AG20443 (cell line): ENCODE data around the gene PTPRN2.

Source experiments
- DNase-seq: peaks from one replicate; pipeline ENCODE4 v3.0.0; 2012; ENCODE audit warnings: low spot score, mixed read lengths

PTPRN2 gene

DNA sequence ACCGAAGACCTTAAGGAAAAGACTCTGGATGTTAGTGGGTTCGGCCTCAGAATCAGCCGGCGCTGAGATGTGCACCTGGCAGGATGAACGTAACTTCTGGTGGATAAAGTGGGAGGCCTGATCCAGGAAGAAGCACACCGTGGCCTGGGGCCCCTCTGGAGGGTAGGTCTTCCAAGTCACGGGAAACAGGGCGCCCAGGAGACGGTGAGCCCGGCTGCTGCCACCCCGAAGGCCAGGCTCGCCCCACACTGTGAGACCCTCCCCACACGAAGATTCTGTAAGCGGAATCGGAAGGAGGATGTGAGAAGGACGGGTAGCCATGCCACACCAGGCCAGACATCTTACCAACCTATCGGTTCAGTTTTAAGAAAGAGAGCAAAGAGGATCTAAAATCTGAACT is 971.8 kb downstream of the PTPRN2 start:
- DNase-seq = no peak

GRCh38 chr7:157615101-157615817 is 972.4 kb downstream of the PTPRN2 start:
- DNase-seq = no peak

DNA sequence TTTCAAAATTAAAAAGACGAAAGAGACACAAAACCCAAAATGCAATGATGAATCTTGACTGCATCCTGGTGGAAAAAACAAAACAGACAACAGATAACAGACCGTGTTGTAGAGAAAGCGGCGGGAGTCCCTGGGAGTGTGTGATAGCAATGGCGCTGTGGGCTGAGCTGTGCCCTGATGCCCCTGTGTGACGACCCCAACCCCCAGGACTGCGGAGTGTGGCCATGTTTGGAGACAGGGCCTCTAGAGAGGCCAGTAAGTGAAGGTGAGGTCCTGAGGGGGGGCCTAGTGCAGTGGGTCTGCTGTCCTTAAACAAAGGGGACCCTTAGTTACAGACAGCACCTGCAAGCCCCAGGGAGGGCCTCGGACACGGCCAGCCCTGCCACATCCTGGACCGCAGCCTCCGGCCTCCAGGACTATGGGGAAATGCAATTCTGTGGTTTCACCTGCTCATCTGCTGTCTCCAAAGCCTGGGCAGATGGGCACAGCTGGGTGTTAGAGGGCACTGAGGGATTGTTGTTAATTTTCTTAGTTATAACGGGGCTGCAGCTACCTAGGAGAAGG is 973.1 kb downstream of the PTPRN2 start:
- no peak for DNase-seq

DNA sequence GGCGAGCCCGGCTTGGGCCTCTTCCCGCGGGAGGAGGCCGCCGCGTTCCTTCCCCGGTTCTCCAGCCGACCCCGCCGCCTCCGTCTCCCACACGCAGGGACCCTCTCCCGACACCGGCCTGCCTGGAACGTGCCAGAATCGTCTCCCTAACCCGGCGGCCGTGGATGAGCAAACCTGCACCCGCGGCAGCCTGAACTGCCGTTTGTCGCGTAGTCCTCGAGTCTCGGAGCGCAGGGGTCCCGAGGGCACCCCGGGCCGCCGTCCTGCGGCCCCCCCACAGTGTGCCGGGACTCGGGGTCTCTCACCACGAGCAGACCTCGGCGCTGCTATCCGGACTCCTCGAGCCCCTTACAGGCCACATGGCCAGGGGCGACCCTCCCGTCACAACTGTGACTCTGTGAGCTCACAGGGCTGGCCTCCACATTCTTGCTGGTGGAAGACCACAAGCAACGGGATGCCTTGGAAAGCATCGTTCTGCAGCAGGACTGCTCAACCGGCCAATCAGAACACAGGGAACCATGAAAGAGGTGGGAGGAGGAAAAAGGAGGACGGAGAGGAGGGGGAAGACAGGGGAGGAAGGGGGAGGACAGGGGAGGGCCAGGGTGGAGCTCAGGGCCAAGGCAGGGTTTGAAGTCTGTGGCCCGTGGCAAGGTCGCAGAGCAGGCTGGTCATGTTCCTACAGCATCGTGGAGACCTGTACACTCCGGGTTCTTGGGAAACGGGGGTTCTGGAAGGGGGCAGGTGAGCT is 973.9 kb downstream of the PTPRN2 start:
- no peak for DNase-seq

GRCh38 chr7:157612664-157613561 is 974.7 kb downstream of the PTPRN2 start:
- DNase-seq = no peak

DNA sequence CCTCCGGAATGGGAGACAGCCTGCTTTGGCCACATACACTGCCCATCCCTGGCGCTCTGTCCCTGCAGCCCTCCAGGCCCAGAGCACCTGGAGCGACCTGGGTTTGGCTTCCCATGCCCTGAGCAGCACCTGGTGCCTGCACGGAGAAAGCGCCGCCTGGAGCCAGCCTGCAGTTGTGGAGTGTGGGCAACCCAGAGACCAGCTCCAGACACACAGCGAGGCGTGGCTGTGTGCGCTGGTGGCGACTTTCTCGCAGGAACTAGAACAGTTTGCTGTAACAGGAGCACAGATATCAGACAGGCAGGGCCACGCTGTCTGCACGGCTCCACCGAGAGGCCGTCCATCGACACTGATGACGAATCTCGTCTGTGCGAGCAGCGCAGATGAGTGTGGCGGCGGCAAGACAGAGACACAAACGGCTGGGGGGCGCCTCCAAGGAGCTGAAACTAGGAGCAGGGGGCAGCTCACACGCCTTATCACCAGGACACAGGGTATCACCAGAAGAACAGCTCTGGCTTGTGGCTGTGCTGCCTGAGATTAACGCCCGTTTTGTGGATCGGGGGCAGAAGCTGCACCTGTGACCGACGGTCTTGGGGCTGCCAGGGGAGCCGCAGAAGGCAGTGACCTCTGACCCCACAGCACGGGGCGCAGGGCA is 975.5 kb downstream of the PTPRN2 start:
- DNase-seq = no peak

DNA sequence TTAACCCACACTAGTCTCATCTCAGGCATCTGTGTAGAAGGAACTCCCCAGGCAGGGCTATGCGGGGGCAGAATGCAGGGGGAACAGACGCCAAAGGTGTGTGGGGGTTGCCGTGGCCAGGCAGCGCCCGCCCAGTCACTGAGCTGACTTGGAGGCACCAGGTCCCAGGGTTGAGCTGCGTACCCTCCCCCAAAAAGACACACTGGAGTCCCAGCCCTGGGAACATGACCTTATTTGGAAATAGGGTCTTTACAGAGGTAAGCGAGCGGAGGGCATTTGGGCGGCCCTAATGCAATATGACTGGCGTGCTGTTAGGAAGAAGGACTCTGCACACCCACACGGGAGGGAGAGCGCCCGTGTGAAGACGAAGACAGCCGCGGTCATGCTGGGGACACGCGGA is 976.3 kb downstream of the PTPRN2 start:
- no peak for DNase-seq

DNA sequence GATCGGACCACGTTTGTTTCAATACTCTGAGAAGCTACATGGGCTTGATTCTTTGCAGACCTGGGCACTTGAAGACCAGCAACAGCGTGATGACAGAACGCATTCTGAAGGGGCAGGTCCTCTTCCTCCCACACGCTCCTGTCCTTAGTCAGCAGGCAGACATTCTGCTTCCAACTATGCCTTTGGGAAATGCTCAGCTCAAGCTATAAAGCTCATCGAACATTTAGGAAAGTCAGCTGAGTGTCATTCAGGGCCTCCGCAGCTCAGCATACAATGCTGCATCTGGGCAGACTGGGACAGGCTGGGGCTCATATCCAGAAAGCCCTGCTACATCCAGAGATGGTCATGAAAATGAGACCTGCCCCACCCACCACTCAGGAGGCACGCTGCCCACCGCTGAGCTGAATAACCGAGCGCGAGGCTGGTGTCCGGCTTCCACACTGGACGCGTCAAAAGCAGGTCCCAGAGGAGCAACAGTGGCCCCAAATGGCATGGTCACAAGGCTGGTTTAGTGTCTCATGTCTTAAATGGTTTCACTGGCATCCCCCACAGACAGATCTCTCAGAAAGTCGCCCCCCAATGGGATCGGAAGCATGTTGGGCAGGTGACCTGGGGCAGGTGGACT is 976.8 kb downstream of the PTPRN2 start:
- DNase-seq = no peak

- no peak for DNase-seq
Measured at GRCh38 chr7:157609932-157610640, 977.5 kb downstream of the PTPRN2 start.

DNA sequence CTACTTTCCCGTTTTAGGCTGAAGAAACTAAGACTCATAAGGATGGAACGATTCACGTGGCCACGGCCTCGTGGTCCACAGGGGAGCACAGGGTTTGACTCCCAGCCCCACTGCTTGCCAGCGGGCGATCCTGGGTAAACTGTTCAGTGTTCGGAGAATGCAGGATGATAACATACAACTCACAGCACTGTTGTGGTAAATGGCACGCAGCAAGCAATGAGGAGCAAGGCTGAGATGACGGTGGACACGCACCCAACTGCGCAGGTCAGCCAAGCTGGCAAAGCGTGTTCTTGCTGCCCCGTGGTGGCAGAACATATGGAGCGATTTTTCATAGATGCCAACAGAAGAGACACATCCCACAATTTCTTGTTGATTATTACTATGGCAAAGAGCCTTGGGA is 978.1 kb downstream of the PTPRN2 start:
- DNase-seq = no peak

GRCh38 chr7:157607218-157607617 is 980.4 kb downstream of the PTPRN2 start:
- DNase-seq = no peak

GRCh38 chr7:157606140-157606539 is 981.5 kb downstream of the PTPRN2 start:
- no peak for DNase-seq

DNA sequence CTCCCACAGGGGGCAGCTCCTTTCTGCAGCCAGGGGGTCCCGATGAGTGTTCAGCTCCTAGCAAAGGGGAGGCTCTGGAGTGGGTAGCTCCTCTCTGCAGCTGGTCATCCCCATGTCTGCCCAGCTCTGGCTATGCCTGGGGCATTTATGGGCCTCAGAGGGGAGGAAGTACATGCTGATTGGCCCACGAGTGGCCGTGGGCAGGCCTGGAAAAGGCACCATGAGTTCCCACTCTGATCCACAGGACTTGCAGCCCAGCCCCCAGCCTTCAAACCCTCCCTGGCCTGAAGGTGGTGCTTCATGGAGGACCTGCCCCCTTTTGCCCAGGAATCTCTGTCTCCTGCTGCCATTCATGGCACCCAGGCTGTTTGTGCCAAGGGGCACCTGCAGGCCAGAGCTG is 982.0 kb downstream of the PTPRN2 start:
- DNase-seq = no peak

GRCh38 chr7:157604661-157605381 is 982.8 kb downstream of the PTPRN2 start:
- DNase-seq = no peak

GRCh38 chr7:157603716-157604115 is 983.9 kb downstream of the PTPRN2 start:
- no peak for DNase-seq

GRCh38 chr7:157603005-157603404 is 984.6 kb downstream of the PTPRN2 start:
- DNase-seq = no peak

GRCh38 chr7:157602581-157602980 is 985.0 kb downstream of the PTPRN2 start:
- DNase-seq = no peak

DNA sequence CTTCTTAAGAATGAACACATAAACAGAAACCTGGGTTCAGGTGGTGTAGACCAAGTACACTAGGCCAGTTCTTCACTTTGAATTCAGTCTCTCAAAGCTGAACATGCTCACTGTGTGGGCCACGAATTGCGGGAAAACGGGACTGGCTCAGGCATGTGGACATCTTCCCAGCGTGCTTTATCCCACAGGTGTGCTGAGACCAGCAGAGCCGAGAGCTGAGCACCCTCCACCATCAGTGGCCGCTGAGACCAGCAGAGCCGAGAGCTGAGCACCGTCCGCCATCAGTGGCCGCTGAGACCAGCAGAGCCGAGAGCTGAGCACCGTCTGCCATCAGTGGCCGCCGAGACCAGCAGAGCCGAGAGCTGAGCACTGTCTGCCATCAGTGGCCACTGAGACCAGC is 985.5 kb downstream of the PTPRN2 start:
- DNase-seq = no peak

GRCh38 chr7:157601530-157601929 is 986.1 kb downstream of the PTPRN2 start:
- DNase-seq = no peak

DNA sequence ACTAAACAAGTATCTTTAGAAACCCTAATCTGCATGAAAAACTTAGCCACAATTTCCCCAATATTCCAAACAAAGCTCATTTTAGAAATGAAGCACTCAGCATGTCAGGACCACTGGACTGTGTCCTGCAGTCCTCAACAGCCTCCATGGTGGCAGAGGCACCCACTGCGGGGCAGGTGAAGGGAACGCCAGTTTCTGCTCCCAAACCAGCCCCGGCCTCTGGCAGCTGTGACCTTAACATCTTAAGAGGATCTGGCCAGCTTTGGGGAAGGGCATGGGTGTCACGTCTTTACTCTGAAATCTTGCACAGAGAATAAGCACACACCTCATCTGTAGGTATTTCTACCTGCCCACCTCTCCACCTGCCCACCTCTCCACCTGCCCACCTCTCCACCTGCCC is 988.1 kb downstream of the PTPRN2 start:
- no peak for DNase-seq
